Stimulated activated naive CD8-positive, alpha-beta T cell treated with anti-CD3 and anti-CD28 coated beads, Interleukin-15, Interleukin-2, amounts not matched to agents 100 ng/mL and 50 ng/mL, for 24 hours (primary cell): Measurements from ENCODE around the gene CAPN7.

ENCODE experiments used
- H3K27ac Mint-ChIP-seq: one replicate; pipeline ENCODE4 v1.8.0; 2021; ENCODE audit warnings: mild to moderate bottlenecking, mixed read lengths
- H3K27me3 Mint-ChIP-seq: one replicate; pipeline ENCODE4 v1.8.0; 2021; ENCODE audit warnings: mixed read lengths
- H3K36me3 Mint-ChIP-seq: one replicate; pipeline ENCODE4 v1.8.0; 2021; ENCODE audit warnings: low read depth, mixed read lengths
- H3K4me1 Mint-ChIP-seq: one replicate; pipeline ENCODE4 v1.8.0; 2021; ENCODE audit warnings: low read depth, mixed read lengths
- H3K4me3 Mint-ChIP-seq: one replicate; pipeline ENCODE4 v1.8.0; 2021; ENCODE audit warnings: mild to moderate bottlenecking, mixed read lengths
- H3K9me3 Mint-ChIP-seq: one replicate; pipeline ENCODE4 v1.8.0; 2021; ENCODE audit warnings: mixed read lengths

Gene CAPN7

GRCh38 chr3:15286022-15286421 is 80.0 kb downstream of the CAPN7 start:
- Mint-ChIP-seq H3K27me3 (no peaks in the 10 kb centered on the region), H3K27ac (no peak overlapping the region), H3K9me3 (no peaks in the 10 kb centered on the region), H3K36me3 (no peaks in the 10 kb centered on the region), H3K4me3 (no peak overlapping the region), H3K4me1 (peaks cover 46% of the 10 kb centered on the region)

- no peaks in the 10 kb centered on the region for H3K36me3 Mint-ChIP-seq
- no peak overlapping the region for H3K4me3 Mint-ChIP-seq
- H3K4me1 Mint-ChIP-seq: peaks cover 63% of the 10 kb centered on the region
These were observed 81.7 kb downstream of the CAPN7 start for GRCh38 chr3:15287565-15288330.

GRCh38 chr3:15288331-15289035 is 82.4 kb downstream of the CAPN7 start:
- Mint-ChIP-seq H3K4me3 (no peak overlapping the region), H3K36me3 (no peaks in the 10 kb centered on the region), H3K27ac (no peak overlapping the region), H3K27me3 (no peaks in the 10 kb centered on the region), H3K9me3 (no peaks in the 10 kb centered on the region), H3K4me1 (peaks cover 68% of the 10 kb centered on the region)

More at GRCh38 chr3:15287565-15288330, 81.7 kb downstream of the CAPN7 start:
- Mint-ChIP-seq H3K27me3 (no peaks in the 10 kb centered on the region), H3K9me3 (no peaks in the 10 kb centered on the region), H3K27ac (no peak overlapping the region)

GRCh38 chr3:15289661-15290060 is 83.6 kb downstream of the CAPN7 start:
- peak overlapping the region; percentile 29 for H3K27ac Mint-ChIP-seq
- no peak overlapping the region for H3K4me3 Mint-ChIP-seq
- no peaks in the 10 kb centered on the region for H3K36me3 Mint-ChIP-seq
- H3K27me3 Mint-ChIP-seq: no peaks in the 10 kb centered on the region
- no peaks in the 10 kb centered on the region for H3K9me3 Mint-ChIP-seq
- peaks cover 63% of the 10 kb centered on the region for H3K4me1 Mint-ChIP-seq

- Mint-ChIP-seq H3K9me3 (no peaks in the 10 kb centered on the region), H3K36me3 (peaks cover 4% of the 10 kb centered on the region), H3K4me1 (peaks cover 73% of the 10 kb centered on the region), H3K27ac (no peak overlapping the region), H3K4me3 (peak overlapping the region; percentile 9), H3K27me3 (no peaks in the 10 kb centered on the region)
These were observed 84.7 kb downstream of the CAPN7 start for GRCh38 chr3:15290736-15291135.

- Mint-ChIP-seq H3K9me3 (no peaks in the 10 kb centered on the region), H3K4me3 (peak overlapping the region; percentile 62), H3K36me3 (peaks cover 4% of the 10 kb centered on the region), H3K27ac (peak overlapping the region; percentile 75), H3K4me1 (peaks cover 73% of the 10 kb centered on the region), H3K27me3 (no peaks in the 10 kb centered on the region)
These were observed 85.8 kb downstream of the CAPN7 start for GRCh38 chr3:15291589-15292541.

- Mint-ChIP-seq H3K4me1 (peaks cover 72% of the 10 kb centered on the region), H3K4me3 (no peak overlapping the region), H3K27ac (no peak overlapping the region)
These were observed 86.9 kb downstream of the CAPN7 start for GRCh38 chr3:15292765-15293522.

GRCh38 chr3:15294929-15295328 is 88.9 kb downstream of the CAPN7 start:
- Mint-ChIP-seq H3K36me3 (peaks cover 10% of the 10 kb centered on the region), H3K4me1 (peaks cover 60% of the 10 kb centered on the region), H3K27ac (peak overlapping the region; percentile 50), H3K4me3 (no peak overlapping the region), H3K27me3 (no peaks in the 10 kb centered on the region), H3K9me3 (no peaks in the 10 kb centered on the region)

More at GRCh38 chr3:15292765-15293522, 86.9 kb downstream of the CAPN7 start:
- Mint-ChIP-seq H3K9me3 (no peaks in the 10 kb centered on the region), H3K27me3 (no peaks in the 10 kb centered on the region), H3K36me3 (peaks cover 4% of the 10 kb centered on the region)

- H3K27ac Mint-ChIP-seq: peak overlapping the region; percentile 54
- H3K9me3 Mint-ChIP-seq: no peaks in the 10 kb centered on the region
- peaks cover 61% of the 10 kb centered on the region for H3K4me1 Mint-ChIP-seq
- H3K4me3 Mint-ChIP-seq: no peak overlapping the region
- peaks cover 10% of the 10 kb centered on the region for H3K36me3 Mint-ChIP-seq
- no peaks in the 10 kb centered on the region for H3K27me3 Mint-ChIP-seq
These were observed 89.5 kb downstream of the CAPN7 start for GRCh38 chr3:15295506-15295905.

- Mint-ChIP-seq H3K4me1 (peaks cover 56% of the 10 kb centered on the region), H3K9me3 (no peaks in the 10 kb centered on the region), H3K36me3 (peaks cover 24% of the 10 kb centered on the region), H3K27ac (no peak overlapping the region), H3K27me3 (no peaks in the 10 kb centered on the region), H3K4me3 (no peak overlapping the region)
These were observed 91.7 kb downstream of the CAPN7 start for GRCh38 chr3:15297608-15298350.

- Mint-ChIP-seq H3K36me3 (peaks cover 31% of the 10 kb centered on the region), H3K4me1 (peaks cover 49% of the 10 kb centered on the region), H3K27ac (peak overlapping the region; percentile 1)
These were observed 92.5 kb downstream of the CAPN7 start for GRCh38 chr3:15298504-15298903.

GRCh38 chr3:15299036-15299435 is 93.0 kb downstream of the CAPN7 start:
- Mint-ChIP-seq H3K27me3 (no peaks in the 10 kb centered on the region), H3K36me3 (peaks cover 31% of the 10 kb centered on the region), H3K4me3 (no peak overlapping the region), H3K4me1 (peaks cover 50% of the 10 kb centered on the region), H3K9me3 (no peaks in the 10 kb centered on the region), H3K27ac (peak overlapping the region; percentile 1)

More at GRCh38 chr3:15298504-15298903, 92.5 kb downstream of the CAPN7 start:
- Mint-ChIP-seq H3K4me3 (no peak overlapping the region), H3K9me3 (no peaks in the 10 kb centered on the region), H3K27me3 (no peaks in the 10 kb centered on the region)

- H3K9me3 Mint-ChIP-seq: no peaks in the 10 kb centered on the region
- H3K4me3 Mint-ChIP-seq: no peak overlapping the region
- no peaks in the 10 kb centered on the region for H3K27me3 Mint-ChIP-seq
- H3K4me1 Mint-ChIP-seq: peaks cover 49% of the 10 kb centered on the region
- H3K27ac Mint-ChIP-seq: no peak overlapping the region
- peaks cover 29% of the 10 kb centered on the region for H3K36me3 Mint-ChIP-seq
These were observed 94.5 kb downstream of the CAPN7 start for GRCh38 chr3:15300323-15301078.
